Measurements from ENCODE around the gene AQP12A.
"Not testable (repeated sequence)": the region's sequence is repeated elsewhere in the genome, so short reads cannot be mapped to it uniquely, and the experiment has no call there.

DNA sequence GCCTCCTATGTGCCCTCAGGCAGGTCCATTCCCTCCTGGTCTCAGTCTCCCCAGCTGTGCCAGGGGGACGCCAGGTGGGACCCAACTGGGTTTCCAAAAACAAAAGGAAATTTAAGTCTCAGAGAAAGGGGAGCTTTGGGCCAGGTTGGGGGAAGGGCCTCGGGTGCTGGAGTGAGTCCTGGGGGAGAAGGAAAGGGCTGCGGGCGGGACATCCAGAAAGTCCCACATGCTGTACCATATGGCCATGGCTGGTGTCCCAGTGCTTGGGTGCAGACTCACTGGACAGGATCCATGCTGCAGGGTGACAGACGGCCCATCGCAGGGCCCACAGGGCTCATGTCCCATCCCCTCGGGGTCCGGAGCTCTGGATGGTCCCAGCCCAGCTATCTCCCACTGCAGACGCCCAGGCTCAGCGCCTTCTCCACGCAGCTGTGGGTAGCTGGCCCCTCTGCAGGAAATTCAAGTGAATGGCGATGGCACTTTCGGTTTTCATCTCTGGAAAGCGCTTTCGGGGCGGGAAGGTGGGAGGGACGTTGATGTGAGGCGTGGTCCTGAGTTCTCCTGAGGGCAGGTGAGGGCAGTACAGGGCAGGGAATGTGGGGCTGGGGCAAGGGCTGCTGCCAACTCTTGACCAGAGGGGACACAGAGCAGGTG lies 1.1 kb upstream of the AQP12A start:
- TF ChIP-seq, protein P1, sequence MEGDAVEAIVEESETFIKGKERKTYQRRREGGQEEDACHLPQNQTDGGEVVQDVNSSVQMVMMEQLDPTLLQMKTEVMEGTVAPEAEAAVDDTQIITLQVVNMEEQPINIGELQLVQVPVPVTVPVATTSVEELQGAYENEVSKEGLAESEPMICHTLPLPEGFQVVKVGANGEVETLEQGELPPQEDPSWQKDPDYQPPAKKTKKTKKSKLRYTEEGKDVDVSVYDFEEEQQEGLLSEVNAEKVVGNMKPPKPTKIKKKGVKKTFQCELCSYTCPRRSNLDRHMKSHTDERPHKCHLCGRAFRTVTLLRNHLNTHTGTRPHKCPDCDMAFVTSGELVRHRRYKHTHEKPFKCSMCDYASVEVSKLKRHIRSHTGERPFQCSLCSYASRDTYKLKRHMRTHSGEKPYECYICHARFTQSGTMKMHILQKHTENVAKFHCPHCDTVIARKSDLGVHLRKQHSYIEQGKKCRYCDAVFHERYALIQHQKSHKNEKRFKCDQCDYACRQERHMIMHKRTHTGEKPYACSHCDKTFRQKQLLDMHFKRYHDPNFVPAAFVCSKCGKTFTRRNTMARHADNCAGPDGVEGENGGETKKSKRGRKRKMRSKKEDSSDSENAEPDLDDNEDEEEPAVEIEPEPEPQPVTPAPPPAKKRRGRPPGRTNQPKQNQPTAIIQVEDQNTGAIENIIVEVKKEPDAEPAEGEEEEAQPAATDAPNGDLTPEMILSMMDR (IDR thresholded peaks at IDR 0.05): not testable (repeated sequence)
- TF ChIP-seq EZH2 (IDR thresholded peaks at IDR 0.05; ENCODE audit: borderline replicate concordance, insufficient read depth, low read depth, low read length, poor library complexity, severe bottlenecking): not testable (repeated sequence)
